Measurements from ENCODE around the gene JPH4. TPM values are rescaled to one million over a fixed set of nuclear protein-coding genes. Genes with fewer than 3 reads are reported as not detected.

The JPH4 gene
- total and polyA plus RNA-seq, 2 donors (not counting 3 experiments of a cell fraction or from before 2014, with no cell fraction given) = 0.06 TPM; not detected in 1

DNA sequence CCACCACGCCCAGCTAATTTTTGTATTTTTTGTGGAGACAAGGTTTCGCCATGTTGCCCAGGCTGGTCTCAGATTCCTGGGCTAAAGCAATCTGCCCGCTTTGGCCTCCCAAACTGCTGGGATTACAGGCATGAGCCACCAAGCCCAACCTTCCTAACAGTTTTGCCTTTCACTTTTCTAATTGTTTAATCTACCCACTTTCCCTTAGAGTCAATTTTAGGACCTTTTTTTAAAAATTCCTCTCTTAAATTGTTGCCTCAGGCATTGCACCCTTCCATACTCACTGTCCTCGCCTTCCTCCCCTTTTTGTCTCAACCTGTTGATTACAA is 38.5 kb downstream of the JPH4 start:
- FAIRE-seq = no peak

More for the DNA sequence above, 38.5 kb downstream of the JPH4 start:
- intact Hi-C loops (cut with micrococcal nuclease) = no loop called here
- no TSS peak for BruUV-seq (replicated peaks)
- TF ChIP-seq POLR2A (IDR thresholded peaks at IDR 0.05; ENCODE audit: low read depth, low read length) (no peak), EZH2 (IDR thresholded peaks at IDR 0.05; ENCODE audit: borderline replicate concordance, low read depth, low read length, severe bottlenecking) (no peak), GATA2 (IDR thresholded peaks at IDR 0.05; ENCODE audit: insufficient read depth, insufficient read length, low read depth, low read length) (no peak), FOS (IDR thresholded peaks at IDR 0.05; ENCODE audit: borderline replicate concordance, insufficient read depth, low read length) (no peak), MYC (IDR thresholded peaks at IDR 0.05; ENCODE audit: low read depth, low read length) (no peak), POLR2AphosphoS5 (IDR thresholded peaks at IDR 0.05; ENCODE audit: insufficient read depth, low read depth, low read length) (no peak), JUN (IDR thresholded peaks at IDR 0.05; ENCODE audit: borderline replicate concordance, insufficient read depth, insufficient read length, low read depth) (no peak)
- TF ChIP-seq, protein P1, sequence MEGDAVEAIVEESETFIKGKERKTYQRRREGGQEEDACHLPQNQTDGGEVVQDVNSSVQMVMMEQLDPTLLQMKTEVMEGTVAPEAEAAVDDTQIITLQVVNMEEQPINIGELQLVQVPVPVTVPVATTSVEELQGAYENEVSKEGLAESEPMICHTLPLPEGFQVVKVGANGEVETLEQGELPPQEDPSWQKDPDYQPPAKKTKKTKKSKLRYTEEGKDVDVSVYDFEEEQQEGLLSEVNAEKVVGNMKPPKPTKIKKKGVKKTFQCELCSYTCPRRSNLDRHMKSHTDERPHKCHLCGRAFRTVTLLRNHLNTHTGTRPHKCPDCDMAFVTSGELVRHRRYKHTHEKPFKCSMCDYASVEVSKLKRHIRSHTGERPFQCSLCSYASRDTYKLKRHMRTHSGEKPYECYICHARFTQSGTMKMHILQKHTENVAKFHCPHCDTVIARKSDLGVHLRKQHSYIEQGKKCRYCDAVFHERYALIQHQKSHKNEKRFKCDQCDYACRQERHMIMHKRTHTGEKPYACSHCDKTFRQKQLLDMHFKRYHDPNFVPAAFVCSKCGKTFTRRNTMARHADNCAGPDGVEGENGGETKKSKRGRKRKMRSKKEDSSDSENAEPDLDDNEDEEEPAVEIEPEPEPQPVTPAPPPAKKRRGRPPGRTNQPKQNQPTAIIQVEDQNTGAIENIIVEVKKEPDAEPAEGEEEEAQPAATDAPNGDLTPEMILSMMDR (IDR thresholded peaks at IDR 0.05; ENCODE audit: extremely low read depth in 1 of 2, insufficient read depth in 1 of 2, low read depth in 1 of 2, low read length in 2 of 2) = no peak
- no peaks in the 10 kb centered on the region for H3K79me2 ChIP-seq (ENCODE audit: control insufficient read depth, insufficient read depth, low read length)
- H3K9me3 ChIP-seq (replicated peaks; ENCODE audit: control insufficient read depth, insufficient read depth, low read length) = no peaks in the 10 kb centered on the region
- ChIA-PET CTCF (interaction anchor here (1.0 to 3.5 kb wide), 7 partner anchors 11 to 275 kb away, joined by 3 to 17 read pairs (median 3); no protein-coding TSS in a partner anchor), POLR2A (no interaction called here)
- no peaks in the 10 kb centered on the region for H3K9me1 ChIP-seq (replicated peaks; ENCODE audit: control insufficient read depth, extremely low read depth, insufficient read depth, low read length)
- no peaks in the 10 kb centered on the region for H3K27me3 ChIP-seq (ENCODE audit: control insufficient read depth in 2 of 2, insufficient read depth in 2 of 2, low read length in 2 of 2)
- dilution Hi-C loops (cut with MboI; ENCODE audit: extremely low pct_ligation_motif_present, low sequenced_read_pairs) = no loop called here
- no peaks in the 10 kb centered on the region for H3K4me1 ChIP-seq (ENCODE audit: control insufficient read depth, extremely low read depth, insufficient read depth, low read length)
- no peak overlapping the region for H3K4me3 ChIP-seq (replicated peaks in 1 of 3; ENCODE audit: insufficient read depth in 1 of 3, low read depth in 1 of 3, low read length in 3 of 3)
- no peak overlapping the region for H3K9ac ChIP-seq (replicated peaks; ENCODE audit: extremely low read depth, insufficient read depth, low read length)
- no peaks in the 10 kb centered on the region for H3K36me3 ChIP-seq (ENCODE audit: control insufficient read depth in 2 of 2, extremely low read depth in 1 of 2, insufficient read depth in 2 of 2, low read length in 2 of 2)
- H2AFZ ChIP-seq (ENCODE audit: low read depth, low read length) = no peak overlapping the region
- no peak overlapping the region for H3K4me2 ChIP-seq (ENCODE audit: insufficient read depth, low read length)
- no peaks in the 10 kb centered on the region for H4K20me1 ChIP-seq (replicated peaks; ENCODE audit: control insufficient read depth, extremely low read depth, insufficient read depth, low read length)
- no peak overlapping the region for H3K27ac ChIP-seq (ENCODE audit: insufficient read depth, low read depth, low read length)
- DNase-seq (ENCODE audit: low read depth, low spot score) = no peak
